Gastroesophageal sphincter (tissue), 3 donors: ENCODE data around the gene NPFF.

Experiments used
- POLR2A ChIP-seq, 2 donors: fragments of 450-650 bp; IDR thresholded peaks; one replicate each; pipeline ENCODE4 v1.6.1; 2017; ENCODE audit warnings: antibody characterized with exemption in 2 of 2, mild to moderate bottlenecking in 2 of 2, moderate library complexity in 1 of 2
- POLR2AphosphoS5 ChIP-seq: sonication (generic); formaldehyde crosslinking; IDR thresholded peaks from one replicate; pipeline ENCODE4 v1.6.1; 2017; ENCODE audit warnings: antibody characterized with exemption
- TF ChIP-seq, protein P1 (sequence below), 4 experiments: fragments of 200-600 bp in 2 of 4; fragments of 450-650 bp in 2 of 4; sonication (generic) in 1 of 4; IDR thresholded peaks; one replicate each; pipeline ENCODE4 v1.5.1; 2017 to 2019; ENCODE audit warnings: antibody characterized with exemption in 4 of 4, mild to moderate bottlenecking in 2 of 4, moderate library complexity in 2 of 4

- TF ChIP-seq POLR2AphosphoS5 = no peak
- no peak for TF ChIP-seq POLR2A (IDR thresholded peaks at IDR 0.05)
- TF ChIP-seq, protein P1, sequence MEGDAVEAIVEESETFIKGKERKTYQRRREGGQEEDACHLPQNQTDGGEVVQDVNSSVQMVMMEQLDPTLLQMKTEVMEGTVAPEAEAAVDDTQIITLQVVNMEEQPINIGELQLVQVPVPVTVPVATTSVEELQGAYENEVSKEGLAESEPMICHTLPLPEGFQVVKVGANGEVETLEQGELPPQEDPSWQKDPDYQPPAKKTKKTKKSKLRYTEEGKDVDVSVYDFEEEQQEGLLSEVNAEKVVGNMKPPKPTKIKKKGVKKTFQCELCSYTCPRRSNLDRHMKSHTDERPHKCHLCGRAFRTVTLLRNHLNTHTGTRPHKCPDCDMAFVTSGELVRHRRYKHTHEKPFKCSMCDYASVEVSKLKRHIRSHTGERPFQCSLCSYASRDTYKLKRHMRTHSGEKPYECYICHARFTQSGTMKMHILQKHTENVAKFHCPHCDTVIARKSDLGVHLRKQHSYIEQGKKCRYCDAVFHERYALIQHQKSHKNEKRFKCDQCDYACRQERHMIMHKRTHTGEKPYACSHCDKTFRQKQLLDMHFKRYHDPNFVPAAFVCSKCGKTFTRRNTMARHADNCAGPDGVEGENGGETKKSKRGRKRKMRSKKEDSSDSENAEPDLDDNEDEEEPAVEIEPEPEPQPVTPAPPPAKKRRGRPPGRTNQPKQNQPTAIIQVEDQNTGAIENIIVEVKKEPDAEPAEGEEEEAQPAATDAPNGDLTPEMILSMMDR (IDR thresholded peaks at IDR 0.05) = no peak
These were observed 39.0 kb downstream of the NPFF start for GRCh38 chr12:53468282-53468681.
